Measurements from ENCODE around the gene P4HB. TPM values are rescaled to one million over a fixed set of nuclear protein-coding genes. Genes with fewer than 3 reads are reported as not detected.

Gene P4HB
- polyA plus RNA-seq, 1 of the 3 experiments (the other 2 are of a cell fraction) = 165 TPM

GRCh38 chr17:81866440-81867169, 6.3 kb upstream of the P4HB start (continued):
- TF ChIP-seq IRF3 (IDR thresholded peaks at IDR 0.05; ENCODE audit: low read depth, low read length) (no peak), PBX3 (IDR thresholded peaks at IDR 0.05) (peak; percentile 2), TEAD4 (IDR thresholded peaks at IDR 0.05; ENCODE audit: borderline replicate concordance, insufficient read depth) (0 out of 2 replicates have a peak, but pooled peaks have one; percentile 7)

- Histone ChIP-seq H3K27me3 (ENCODE audit: insufficient read depth) (no peaks in the 10 kb centered on the region), H3K4me1 (ENCODE audit: control insufficient read depth in 1 of 2, insufficient read depth in 2 of 2, low read depth in 1 of 2, low read length in 1 of 2) (peaks cover 28 to 63% of the 10 kb centered on the region in 2 experiments; a peak in 3 of 4 replicates), H3K9me2 (no peaks in the 10 kb centered on the region), H4K20me1 (ENCODE audit: insufficient read depth) (peaks cover 55% of the 10 kb centered on the region), H3F3A (replicated peaks; ENCODE audit: insufficient read depth) (peaks cover 72% of the 10 kb centered on the region), H3K4me3 (ENCODE audit: low read depth in 2 of 2, low read length in 1 of 2) (no peak overlapping the region), H2AFZ (ENCODE audit: low read depth) (no peak overlapping the region), H3K9ac (no peak overlapping the region), H3K36me3 (replicated peaks in 1 of 2; ENCODE audit: control insufficient read depth in 1 of 2, insufficient read depth in 2 of 2, low read length in 1 of 2) (peaks cover 38 to 54% of the 10 kb centered on the region in 2 experiments), H3K27ac (ENCODE audit: low read depth in 2 of 2, low read length in 1 of 2) (peak overlapping the region; percentile 86 to 95), H3K4me2 (no peak overlapping the region), H3K79me2 (ENCODE audit: insufficient read depth) (peaks cover 80% of the 10 kb centered on the region), H3K9me3 (no peaks in the 10 kb centered on the region)
- TF ChIP-seq POLR2AphosphoS5 (IDR thresholded peaks at IDR 0.05; ENCODE audit: low read depth, low read length) (peak; percentile 58; the same call in 1 of the 2 replicates), NFIC (IDR thresholded peaks at IDR 0.05; ENCODE audit: borderline replicate concordance) (peak; percentile 22; the same call in 1 of the 2 replicates), EP300 (IDR thresholded peaks at IDR 0.05; ENCODE audit: borderline replicate concordance in 1 of 2, low read depth in 1 of 2, low read length in 1 of 2) (no peak)
- DNase-seq = peak; percentile 23
- WGBS (ENCODE audit: low lambda C conversion rate) = 85% methylated on average over 13 of the region's 18 CpGs
- CTCF ChIA-PET = interaction anchor here (0.7 to 5.1 kb wide), 10 partner anchors 14 to 164 kb away, joined by 3 to 32 read pairs (median 4); partner anchors contain the start of genes MAFG and NOTUM
- POLR2A ChIA-PET = interaction anchor here (0.5 to 2.2 kb wide), 15 partner anchors 8 to 245 kb away, joined by 3 to 13 read pairs (median 4); partner anchors contain the start of genes MCRIP1 and SLC25A10
Measured at GRCh38 chr17:81865733-81866439, 5.6 kb upstream of the P4HB start.

- POLR2A ChIA-PET = interaction anchor here (0.6 to 2.2 kb wide), 10 partner anchors 9 to 152 kb away, joined by 3 to 13 read pairs (median 4); partner anchors contain the start of genes MCRIP1 and SLC25A10
- TF ChIP-seq REST (IDR thresholded peaks at IDR 0.05; ENCODE audit: low read depth, low read length) (no peak), RAD21 (IDR thresholded peaks at IDR 0.05; ENCODE audit: low read length) (no peak), PBX3 (IDR thresholded peaks at IDR 0.05) (no peak), CHD2 (IDR thresholded peaks at IDR 0.05; ENCODE audit: low read length, partially characterized antibody) (no peak), ELF1 (IDR thresholded peaks at IDR 0.05) (no peak), GATA2 (CRISPR knock-in tag; IDR thresholded peaks at IDR 0.05) (no peak), MXI1 (IDR thresholded peaks at IDR 0.05; ENCODE audit: low read depth, low read length) (no peak), FOXM1 (IDR thresholded peaks at IDR 0.05; ENCODE audit: low read depth) (no peak), RXRA (IDR thresholded peaks at IDR 0.05; ENCODE audit: borderline replicate concordance, low read depth) (no peak), EZH2phosphoT487 (IDR thresholded peaks at IDR 0.05; ENCODE audit: borderline replicate concordance, low read depth) (no peak), JUND (IDR thresholded peaks at IDR 0.05) (no peak)
Measured at GRCh38 chr17:81865358-81865732, 5.0 kb upstream of the P4HB start.

More at GRCh38 chr17:81865358-81865732, 5.0 kb upstream of the P4HB start:
- peaks cover 38 to 54% of the 10 kb centered on the region in 2 experiments for H3K36me3 ChIP-seq (replicated peaks in 1 of 2; ENCODE audit: control insufficient read depth in 1 of 2, insufficient read depth in 2 of 2, low read length in 1 of 2)
- no peak overlapping the region for H3K9ac ChIP-seq
- H3K4me1 ChIP-seq (ENCODE audit: control insufficient read depth in 1 of 2, insufficient read depth in 2 of 2, low read depth in 1 of 2, low read length in 1 of 2) = peaks cover 28 to 63% of the 10 kb centered on the region in 2 experiments; a peak in 3 of 4 replicates
- H3K4me3 ChIP-seq (ENCODE audit: low read depth in 2 of 2, low read length in 1 of 2) = no peak overlapping the region
- H3K27ac ChIP-seq (ENCODE audit: low read depth in 2 of 2, low read length in 1 of 2) = peak overlapping the region; percentile 86 to 95; a peak in 2 of 4 replicates
- no peaks in the 10 kb centered on the region for H3K27me3 ChIP-seq (ENCODE audit: insufficient read depth)
- no peak for DNase-seq
- CTCF ChIA-PET = interaction anchor here (0.9 to 1.7 kb wide), 4 partner anchors 13 to 165 kb away, joined by 3 to 4 read pairs (median 4); no protein-coding TSS in a partner anchor
- no peak overlapping the region for H2AFZ ChIP-seq (ENCODE audit: low read depth)
- peaks cover 69% of the 10 kb centered on the region for H3F3A ChIP-seq (replicated peaks; ENCODE audit: insufficient read depth)
- no peaks in the 10 kb centered on the region for H3K9me2 ChIP-seq
- WGBS (ENCODE audit: low lambda C conversion rate) = 93% methylated on average over 8 of the region's 8 CpGs
- H3K79me2 ChIP-seq (ENCODE audit: insufficient read depth) = peaks cover 76% of the 10 kb centered on the region
- peaks cover 55% of the 10 kb centered on the region for H4K20me1 ChIP-seq (ENCODE audit: insufficient read depth)
- no peak overlapping the region for H3K4me2 ChIP-seq
- H3K9me3 ChIP-seq = no peaks in the 10 kb centered on the region

Data from SK-N-SH (cell line).